Right ventricle myocardium superior (tissue), 1 donor: Measurements from ENCODE around the gene LRRC51. TPM values are rescaled to one million over a fixed set of nuclear protein-coding genes. Genes with fewer than 3 reads are reported as not detected.

Experiments used
- ATAC-seq: fragments of 200-7000 bp; cut with Tn5 transposase; one replicate; pipeline ENCODE4 v1.9.1; 2020; ENCODE audit warnings: mild to moderate bottlenecking; ENCODE audit not compliant: poor library complexity
- DNase-seq: peaks from one replicate; pipeline ENCODE4 v3.0.0-alpha.2; 2020
- intact Hi-C: fragments of 100-400 bp; cut with DNase I; formaldehyde crosslinking; loops from one replicate; pipeline ENCODE4 v1.11.2; 2022
- total RNA-seq: library from RNA; stranded (reverse); fragmentation: NEBNext Ultra II Directional; extraction: Animal tissue kit (Norgen Biotek cat#: 25700); gene quantifications from one replicate; pipeline ENCODE4 v1.2.1, GENCODE V29; 2021
- donor health status: DM: no; HTN: yes; CAD: no; lungs with severe emphysema.

The LRRC51 gene
- total RNA-seq, 1 donor from 2014 or later: 6.4 TPM

DNA sequence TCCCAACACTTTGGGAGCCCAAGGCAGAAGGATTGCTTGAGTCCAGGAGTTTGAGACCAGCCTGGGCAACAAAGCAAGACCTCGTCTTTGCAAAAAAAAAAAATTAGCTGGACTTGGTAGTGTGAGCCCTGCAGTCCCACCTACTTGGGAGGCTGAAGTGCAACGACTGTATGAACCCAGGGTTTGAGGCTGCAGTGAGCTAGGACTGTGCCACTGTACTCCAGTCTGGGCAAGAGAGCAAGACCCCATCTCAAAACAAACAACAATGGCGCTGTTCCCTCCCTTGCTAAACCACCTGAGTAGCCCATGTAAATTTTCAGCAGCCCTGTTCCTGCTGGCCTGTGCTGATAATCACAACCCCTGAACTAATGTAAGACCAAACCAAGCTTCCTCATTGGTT is 19.4 kb downstream of the LRRC51 start:
- intact Hi-C loops: no loop called here
- DNase-seq: no peak
- no peak for ATAC-seq

- intact Hi-C loops: no loop called here
- no peak for DNase-seq
Observed at GRCh38 chr11:72100462-72100861, 19.8 kb downstream of the LRRC51 start.

GRCh38 chr11:72102162-72102561 is 21.5 kb downstream of the LRRC51 start:
- ATAC-seq (no peak), DNase-seq (no peak)
- intact Hi-C loops: no loop called here

More at GRCh38 chr11:72100462-72100861, 19.8 kb downstream of the LRRC51 start:
- ATAC-seq: no peak

- intact Hi-C loops: no loop called here
- peak; percentile 3 for ATAC-seq
- DNase-seq: no peak
Observed at GRCh38 chr11:72102631-72102945, 21.9 kb downstream of the LRRC51 start.

GRCh38 chr11:72102946-72103753 is 22.5 kb downstream of the LRRC51 start, which contains the start of gene LAMTOR1:
Gene LAMTOR1 (minus strand): TSS chr11:72103297. CDS start chr11:72103224, 73 bp downstream.
- peak; percentile 100 for DNase-seq
- intact Hi-C loops: no loop called here
- peak; percentile 99 for ATAC-seq

DNA sequence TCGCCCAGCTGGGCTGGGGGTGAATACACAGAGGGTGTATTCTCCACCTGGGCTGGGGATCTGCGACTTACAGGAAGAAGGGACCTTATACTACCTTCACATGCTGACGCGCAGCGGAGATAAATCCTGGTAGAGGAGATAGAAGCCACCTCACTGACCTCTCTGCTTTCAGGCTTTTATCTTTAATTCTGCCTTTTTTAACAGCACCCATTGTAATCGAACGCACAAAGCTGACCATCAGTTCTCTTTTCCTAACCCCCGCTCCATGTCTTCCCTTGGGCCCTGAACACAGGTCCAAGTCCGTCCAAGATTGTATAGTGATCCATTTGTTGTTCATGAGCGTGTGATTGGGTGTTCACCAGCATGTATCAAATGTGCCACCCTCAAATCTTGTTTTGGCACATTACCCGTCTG is 23.1 kb downstream of the LRRC51 start:
- ATAC-seq: no peak

GRCh38 chr11:72105888-72106287 is 25.2 kb downstream of the LRRC51 start, which contains the start of gene TOMT:
Gene TOMT (plus strand): TSS chr11:72105924. CDS start chr11:72105952, 28 bp downstream.
- intact Hi-C loops: no loop called here
- ATAC-seq: no peak
- no peak for DNase-seq

More for the DNA sequence above, 23.1 kb downstream of the LRRC51 start:
- intact Hi-C loops: no loop called here
- no peak for DNase-seq

DNA sequence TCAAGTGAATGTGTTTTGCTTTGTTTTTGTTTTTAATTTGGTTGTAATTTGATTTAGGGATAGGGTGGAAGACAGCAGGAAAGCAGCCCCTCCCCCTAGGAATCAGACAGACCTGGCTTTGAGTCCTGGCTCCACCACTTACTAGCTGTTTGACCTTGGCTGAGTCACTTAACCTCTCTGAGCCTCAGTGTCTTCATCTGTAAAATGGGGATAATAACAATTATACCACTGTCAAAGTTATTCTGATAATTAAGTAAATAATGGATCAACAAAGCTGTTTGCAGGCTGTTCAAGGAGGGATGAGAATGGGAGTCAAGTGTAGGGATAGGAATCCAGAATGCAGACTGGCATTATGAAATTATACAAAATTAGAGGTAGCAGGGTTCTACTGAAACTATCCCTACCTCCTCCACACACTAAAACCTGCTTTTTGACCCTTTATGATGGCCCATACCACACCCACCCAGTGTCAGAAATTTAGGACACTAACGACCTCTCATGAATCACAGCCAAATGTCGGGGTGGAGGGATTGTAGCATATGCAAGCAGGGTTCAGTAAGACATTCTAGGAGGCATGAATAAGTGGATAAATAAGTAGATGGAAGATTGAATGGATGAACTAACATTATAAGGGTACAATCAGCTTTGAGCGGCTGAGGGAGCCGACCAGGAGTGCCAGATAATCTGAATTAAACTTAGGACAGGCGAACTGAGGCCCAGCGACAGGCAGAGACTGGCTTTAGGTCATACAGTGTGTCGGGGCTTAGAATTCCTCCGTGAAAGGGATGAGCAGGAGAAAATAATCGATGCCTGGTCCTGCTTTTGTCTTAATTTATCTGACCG is 30.9 kb downstream of the LRRC51 start:
- intact Hi-C loops: no loop called here
- DNase-seq (no peak), ATAC-seq (no peak)

GRCh38 chr11:72112143-72112977 is 31.7 kb downstream of the LRRC51 start, which contains the start of gene ANAPC15:
Gene ANAPC15 (minus strand): TSS chr11:72112695. CDS start chr11:72111276, 1,419 bp downstream.
- ATAC-seq: peak; percentile 97
- peak; percentile 98 for DNase-seq
- intact Hi-C loops: no loop called here

- intact Hi-C loops: no loop called here
- no peak for ATAC-seq
- no peak for DNase-seq
Observed at GRCh38 chr11:72112978-72113808, 32.5 kb downstream of the LRRC51 start.

GRCh38 chr11:72114570-72114969 is 33.9 kb downstream of the LRRC51 start:
- DNase-seq: no peak
- ATAC-seq: no peak
- intact Hi-C loops: no loop called here

DNA sequence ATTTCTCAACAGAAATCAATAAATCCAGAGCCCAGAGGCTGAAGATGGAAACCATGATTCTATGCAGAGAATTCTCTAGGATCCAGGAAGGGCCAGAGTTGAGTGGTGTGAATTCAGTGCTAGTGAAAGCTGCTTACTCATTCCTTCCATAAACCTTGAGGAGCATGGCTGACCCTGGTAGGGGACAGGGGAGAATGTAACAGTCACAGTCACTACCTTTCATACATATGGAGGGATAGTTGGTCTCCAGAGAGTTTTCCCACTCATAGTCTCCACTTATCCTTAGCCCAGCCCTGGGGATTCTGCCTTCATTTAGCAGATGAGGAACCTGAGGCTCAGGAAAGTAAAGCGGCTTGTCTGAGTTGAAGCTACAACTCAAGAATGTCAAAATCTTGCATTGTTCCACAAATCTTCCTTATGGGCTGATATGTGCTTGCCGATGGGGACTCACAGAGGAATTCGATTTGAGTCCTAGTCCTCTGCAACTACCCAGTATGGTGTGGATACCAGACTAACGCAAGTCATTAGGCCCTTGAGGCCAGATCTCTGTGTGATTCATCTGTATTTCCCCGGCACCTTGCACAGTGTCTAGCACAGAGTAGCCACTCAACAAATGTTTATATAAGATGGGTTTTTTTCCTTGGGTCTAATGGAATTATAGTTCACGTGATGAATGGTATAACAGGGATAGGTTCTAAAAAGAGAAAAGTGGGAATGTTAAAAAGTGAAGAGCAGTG is 35.5 kb downstream of the LRRC51 start:
- ATAC-seq (no peak), DNase-seq (no peak)
- intact Hi-C loops: no loop called here

GRCh38 chr11:72119198-72119597 is 38.5 kb downstream of the LRRC51 start:
- DNase-seq: no peak
- intact Hi-C loops: no loop called here
- ATAC-seq: no peak

- intact Hi-C loops: no loop called here
- DNase-seq (no peak), ATAC-seq (no peak)
Observed at GRCh38 chr11:72120930-72121329, 40.3 kb downstream of the LRRC51 start.

GRCh38 chr11:72122607-72123006 is 42.0 kb downstream of the LRRC51 start:
- intact Hi-C loops: no loop called here
- DNase-seq (no peak), ATAC-seq (no peak)

DNA sequence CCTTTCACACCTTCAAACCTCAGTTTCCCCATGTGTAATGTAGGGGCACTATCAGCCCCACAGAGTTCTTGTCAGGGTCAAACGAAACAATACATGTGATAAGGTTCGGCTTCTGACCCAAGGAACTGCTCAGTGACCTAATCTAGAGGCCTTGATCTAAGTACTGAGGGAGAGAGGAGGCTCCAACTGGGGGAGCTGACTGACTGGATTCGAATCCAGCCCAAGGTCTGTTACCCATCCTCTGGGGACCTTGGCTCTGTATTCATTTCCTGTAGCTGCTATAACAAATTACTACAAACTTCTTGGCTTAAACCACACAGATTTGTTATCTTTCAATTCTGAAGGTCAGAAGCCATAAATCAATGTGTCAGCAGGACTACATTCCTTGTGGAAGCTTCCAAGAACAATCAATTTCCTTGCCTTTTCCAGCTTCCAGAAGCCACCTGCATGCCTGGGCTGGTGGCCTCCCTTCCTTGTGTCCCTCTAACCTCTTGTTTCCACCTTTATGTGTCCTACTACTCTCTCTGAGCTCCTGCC is 42.5 kb downstream of the LRRC51 start:
- ATAC-seq (no peak), DNase-seq (no peak)
- intact Hi-C loops: no loop called here

DNA sequence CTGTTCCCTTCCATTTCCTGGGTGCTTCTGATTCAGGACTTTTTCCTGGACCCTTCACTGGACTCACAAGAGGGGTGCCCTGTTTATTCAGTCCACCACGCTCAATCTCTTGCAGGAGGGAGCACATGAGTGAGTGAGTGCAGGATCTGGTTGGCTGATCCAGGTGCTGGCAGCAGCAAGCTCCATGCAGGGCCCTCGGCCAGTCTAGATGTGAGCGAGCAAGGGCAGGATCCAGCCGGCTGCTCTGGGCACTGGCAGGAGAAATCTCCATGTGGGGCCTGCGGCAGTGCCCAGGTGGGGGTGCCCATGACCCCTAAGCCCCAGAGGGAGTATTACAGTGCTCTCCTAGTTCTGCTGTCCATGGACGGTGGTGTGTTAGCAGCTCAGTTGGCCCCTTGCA is 43.4 kb downstream of the LRRC51 start:
- intact Hi-C loops: no loop called here
- DNase-seq (no peak), ATAC-seq (no peak)
